Subcutaneous adipose tissue (tissue), 4 donors: Measurements from ENCODE around the gene WFDC1. TPM values are rescaled to one million over a fixed set of nuclear protein-coding genes. Genes with fewer than 3 reads are reported as not detected.

ENCODE experiments used
- CTCF ChIP-seq: fragments of 450-650 bp; IDR thresholded peaks from one replicate; pipeline ENCODE4 v1.5.1; 2016; ENCODE audit warnings: low read depth, mild to moderate bottlenecking, control low read depth, antibody characterized with exemption, moderate library complexity
- total RNA-seq, 4 donors: library from RNA; depleted of rRNA; stranded (reverse); fragments of >200 nt; gene quantifications; one replicate each; pipeline ENCODE4 v1.1.0, GENCODE V29; 2016

The WFDC1 gene
- total RNA-seq, 4 donors from 2014 or later: 0.38 to 0.98 (median 0.44) TPM; not detected in 1

- no peak for TF ChIP-seq CTCF
Observed at GRCh38 chr16:84339766-84340165, 45.1 kb downstream of the WFDC1 start.

DNA sequence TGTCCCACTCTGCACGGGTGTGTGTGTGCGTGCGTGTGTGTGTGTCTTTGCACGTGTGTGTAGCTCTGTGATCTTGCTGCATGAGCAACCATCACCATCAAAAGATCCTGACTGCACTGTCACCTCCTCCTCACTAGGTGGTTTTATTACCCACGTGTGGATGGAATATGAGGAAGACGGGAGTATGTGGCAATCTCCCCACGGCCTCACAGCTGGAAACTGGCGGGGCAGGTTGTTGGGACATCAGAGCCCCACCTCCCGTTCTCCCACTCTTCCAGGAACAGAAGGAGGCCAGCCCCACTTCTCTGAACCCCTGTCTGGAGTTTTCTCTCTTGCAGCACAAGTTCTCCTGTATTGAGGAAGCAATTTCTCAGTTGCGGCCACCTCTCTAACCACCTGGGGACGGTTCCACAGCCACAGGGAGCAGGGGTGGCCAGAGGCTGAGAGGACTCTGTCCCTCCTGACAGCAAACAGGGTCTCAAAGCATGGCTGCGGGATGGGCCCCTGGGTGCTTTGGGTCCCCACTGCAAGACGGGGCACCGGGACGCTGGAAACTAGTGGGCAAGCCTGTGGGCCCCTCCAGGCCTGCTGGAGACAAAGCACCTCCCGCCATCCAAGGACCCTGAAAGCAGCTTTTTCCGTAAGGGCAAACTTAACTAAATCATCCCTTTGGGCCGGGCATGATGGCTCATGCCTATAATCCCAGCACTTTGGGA, 45.8 kb downstream of the WFDC1 start:
- no peak for TF ChIP-seq CTCF

DNA sequence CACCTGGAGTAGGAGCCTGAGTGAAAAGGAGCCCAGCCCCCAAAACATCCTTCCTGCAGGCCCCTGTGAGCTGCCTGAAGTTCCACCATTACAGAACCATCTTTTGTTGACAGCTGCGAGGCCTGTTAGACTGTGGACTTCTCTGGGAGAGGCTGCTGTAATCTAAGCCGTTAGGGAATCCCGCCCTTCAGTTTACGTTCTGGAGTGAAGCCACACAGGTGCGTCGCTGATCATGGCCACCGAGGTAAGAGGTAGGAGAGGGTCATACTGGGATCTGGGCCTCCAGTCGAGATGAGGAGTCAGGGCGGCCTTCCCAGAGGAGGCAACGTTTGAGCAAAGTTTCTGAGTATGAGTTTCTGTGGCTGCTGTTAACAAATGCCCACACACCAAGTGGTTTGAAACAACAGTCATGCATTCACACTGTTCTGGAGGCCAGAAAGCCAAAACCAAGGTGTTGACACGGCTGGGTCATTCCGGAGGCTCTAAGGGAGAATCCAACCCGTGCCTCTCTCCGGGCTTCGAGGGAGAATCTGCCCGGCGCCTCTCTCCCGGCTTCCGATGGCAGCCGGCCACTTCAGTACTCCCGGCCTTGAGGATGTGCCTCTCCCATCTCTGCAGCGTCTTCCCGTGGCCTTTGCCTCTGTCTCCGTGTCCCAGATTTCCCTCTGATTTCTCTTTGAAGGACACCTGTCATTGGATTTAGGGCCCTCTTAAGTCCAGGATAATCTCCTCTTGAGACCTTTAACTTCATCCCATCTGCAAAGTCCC, 47.0 kb downstream of the WFDC1 start:
- no peak for TF ChIP-seq CTCF

GRCh38 chr16:84344781-84345180, 50.1 kb downstream of the WFDC1 start:
- TF ChIP-seq CTCF: no peak

GRCh38 chr16:84347161-84347560, 52.5 kb downstream of the WFDC1 start:
- no peak for TF ChIP-seq CTCF

DNA sequence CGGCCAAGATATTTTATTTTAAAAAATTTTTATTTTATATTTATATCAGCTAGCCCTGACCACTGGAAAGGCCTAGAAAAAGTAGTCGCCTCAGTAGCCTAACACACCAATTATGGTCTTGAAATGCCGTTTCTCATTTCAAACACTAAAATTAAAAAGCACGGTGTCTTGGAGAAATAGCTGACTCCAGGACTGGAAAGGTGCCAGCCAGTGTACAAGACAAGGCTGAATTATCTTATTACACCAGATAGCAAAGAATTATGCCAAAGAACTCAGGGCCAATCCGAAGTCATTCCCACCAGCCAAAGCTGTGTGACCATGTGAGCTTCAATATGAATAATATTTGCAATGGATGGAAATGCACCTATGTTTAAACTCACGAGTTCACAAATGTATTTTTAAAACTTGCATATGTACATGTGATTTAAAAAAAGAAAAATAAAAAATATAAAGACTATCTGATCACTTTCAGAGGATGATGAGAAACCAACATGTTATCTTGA, 53.8 kb downstream of the WFDC1 start:
- no peak for TF ChIP-seq CTCF

DNA sequence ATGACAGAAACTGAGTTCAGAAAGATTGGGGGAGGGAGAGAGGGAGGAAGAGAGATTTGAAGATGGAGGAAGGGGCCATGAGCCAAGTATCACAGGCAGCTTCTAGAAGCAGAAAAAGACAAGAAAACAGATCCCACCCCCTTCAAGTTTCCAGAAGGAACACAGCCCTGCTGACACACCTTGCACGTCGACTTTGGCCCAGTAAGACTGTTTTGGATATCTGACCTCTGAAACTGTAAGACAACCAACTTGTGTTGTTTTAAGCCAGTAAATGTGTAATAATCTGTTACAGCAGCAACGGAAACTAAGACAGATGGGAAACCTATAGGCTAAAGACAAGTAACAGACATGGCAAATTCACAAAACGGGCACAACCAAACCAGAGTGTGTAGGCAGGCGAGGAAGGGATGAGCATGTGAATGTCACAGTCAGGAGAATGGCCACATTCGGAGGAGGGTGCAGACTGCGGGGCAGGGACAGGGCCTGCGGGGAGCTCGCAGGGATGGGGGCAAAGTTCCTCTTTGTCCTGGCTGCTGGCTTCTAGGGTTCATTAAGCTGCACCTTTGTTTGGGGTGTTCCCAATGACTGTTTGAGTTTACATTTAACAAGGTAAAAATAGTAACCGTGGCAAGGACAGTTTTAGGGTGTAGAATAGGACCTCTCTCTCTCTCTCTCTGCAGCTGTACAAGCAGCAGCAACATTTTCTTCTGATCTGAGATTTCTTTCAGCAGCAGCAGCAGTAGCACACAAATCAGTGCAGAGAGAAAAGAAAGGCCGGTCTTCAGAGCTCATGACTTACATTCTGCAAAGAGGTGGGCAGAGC, 55.4 kb downstream of the WFDC1 start:
- TF ChIP-seq CTCF: no peak
